HepG2 (cell line): ENCODE data around the gene FIZ1. TPM values are rescaled to one million over a fixed set of nuclear protein-coding genes. Genes with fewer than 3 reads are reported as not detected.

Experiments used
- ATAC-seq: fragments of 200-7000 bp; cut with Tn5 transposase; 3 replicates; pipeline ENCODE4 v1.9.1; 2020; ENCODE audit warnings: mild to moderate bottlenecking, moderate library complexity
- BruUV-seq: library from RNA; stranded (reverse); fragments of 400-500 nt; replicated peaks from 2 replicates; lab custom pipeline; 2021; lab: Mats Ljungman, UMichigan
- CTCF ChIA-PET: fragments of 300-600 bp; formaldehyde crosslinking; extraction: SDS; loops from one replicate; lab custom pipeline; 2021; ENCODE audit warnings: low total read pairs, inconsistent platforms, low intra/inter-chr PET ratio; lab: Yijun Ruan, JAX
- POLR2A ChIA-PET: fragments of 350-600 bp; sonication (Branson Sonifier 250); formaldehyde crosslinking; loops from one replicate; lab custom pipeline; 2020; ENCODE audit warnings: antibody characterized with exemption, inconsistent platforms; lab: Yijun Ruan, JAX
- DNase-seq: peaks from one replicate; pipeline ENCODE4 v3.0.0-alpha.2; 2015; ENCODE audit warnings: low spot score
- FAIRE-seq: peaks from 3 replicates; lab custom pipeline; 2011; peaks lifted over from hg19 to GRCh38; lab: Jason Lieb, UNC
- H2AFZ ChIP-seq: one replicate; pipeline ENCODE4 v1.6.1; 2011; ENCODE audit warnings: low read length, inconsistent platforms
- H3K27ac ChIP-seq: fragments of 300-600 bp; 3 replicates; pipeline ENCODE4 v1.8.0; 2011; ENCODE audit warnings: mixed run types, mild to moderate bottlenecking, mixed read lengths, low read length, inconsistent platforms; ENCODE audit not compliant: insufficient read depth; ENCODE audit errors: extremely low read length
- H3K27me3 ChIP-seq, 2 experiments: fragments of 200-600 bp in 1 of 2; 2 replicates in 1 of 2; 3 replicates in 1 of 2; pipeline versions ENCODE4 v1.6.0 to v1.8.0; 2011; ENCODE audit warnings: low read length in 2 of 2, mild to moderate bottlenecking in 2 of 2, moderate library complexity in 2 of 2, inconsistent platforms in 1 of 2; ENCODE audit not compliant: insufficient read depth in 2 of 2, control insufficient read depth in 1 of 2
- H3K36me3 ChIP-seq, 2 experiments: fragments of 200-600 bp in 1 of 2; replicated peaks in 1 of 2; 2 replicates in 1 of 2; 3 replicates in 1 of 2; pipeline versions ENCODE4 v1.5.1 to v1.8.0; 2011; ENCODE audit warnings: low read length in 2 of 2, inconsistent platforms in 1 of 2; ENCODE audit not compliant: insufficient read depth in 2 of 2, control insufficient read depth in 1 of 2
- H3K4me1 ChIP-seq: 2 replicates; pipeline ENCODE4 v1.5.1; 2012; ENCODE audit warnings: low read length, inconsistent platforms; ENCODE audit not compliant: insufficient read depth
- H3K4me2 ChIP-seq: 2 replicates; pipeline ENCODE4 v1.6.0; 2011; ENCODE audit warnings: low read depth, low read length, inconsistent platforms
- H3K4me3 ChIP-seq, 3 experiments: fragments of 200-600 bp in 1 of 3; sonication (generic), shearing (Covaris generic) in 1 of 3; replicated peaks in 1 of 3; 2 replicates each; pipeline ENCODE4 v1.5.1; 2011 to 2016; ENCODE audit warnings: low read length in 3 of 3, inconsistent platforms in 2 of 3, low read depth in 2 of 3, mild to moderate bottlenecking in 2 of 3, control low read depth in 1 of 3, mixed read lengths in 1 of 3; ENCODE audit not compliant: insufficient read depth in 1 of 3
- H3K79me2 ChIP-seq: one replicate; pipeline ENCODE4 v1.6.1; 2011; ENCODE audit warnings: low read length, inconsistent platforms; ENCODE audit not compliant: insufficient read depth
- H3K9ac ChIP-seq: 2 replicates; pipeline ENCODE4 v1.6.0; 2011; ENCODE audit warnings: mild to moderate bottlenecking, low read depth, low read length, inconsistent platforms; ENCODE audit not compliant: insufficient read depth
- H3K9me3 ChIP-seq: 2 replicates; pipeline ENCODE4 v1.5.1; 2012; ENCODE audit warnings: mild to moderate bottlenecking, low read length
- H4K20me1 ChIP-seq: 2 replicates; pipeline ENCODE4 v1.6.0; 2011; ENCODE audit warnings: inconsistent platforms, mild to moderate bottlenecking, low read length, moderate library complexity; ENCODE audit not compliant: insufficient read depth
- ASH2L ChIP-seq: fragments of 300-600, 200-600 bp; sonication (generic); IDR thresholded peaks from 2 replicates; pipeline ENCODE4 v1.7.0; 2017; ENCODE audit warnings: low read depth, mild to moderate bottlenecking, moderate library complexity, mixed read lengths, low read length; ENCODE audit not compliant: insufficient read length
- ELF3 ChIP-seq: IDR thresholded peaks from 2 replicates; pipeline ENCODE4 v1.6.1; 2016; ENCODE audit warnings: missing genetic modification reagents, missing compliant biosample characterization
- MAX ChIP-seq: IDR thresholded peaks from 2 replicates; pipeline ENCODE4 v1.6.1; 2012; ENCODE audit warnings: inconsistent platforms
- SOX6 ChIP-seq, 2 experiments: fragments of 450-650 bp in 1 of 2; sonication (generic) in 1 of 2; formaldehyde crosslinking in 1 of 2; IDR thresholded peaks; 2 replicates each; pipeline versions ENCODE4 v1.4.0 to v1.6.1; 2017 to 2020; ENCODE audit warnings: antibody characterized with exemption in 1 of 2, mild to moderate bottlenecking in 1 of 2, missing genetic modification reagents in 1 of 2
- TFE3 ChIP-seq: IDR thresholded peaks from 2 replicates; pipeline ENCODE4 v1.6.1; 2016
- THAP8 ChIP-seq: sonication (generic); formaldehyde crosslinking; IDR thresholded peaks from 2 replicates; pipeline ENCODE4 v1.5.1; 2020; ENCODE audit warnings: missing genetic modification reagents, mild to moderate bottlenecking, borderline replicate concordance
- TRAFD1 ChIP-seq: sonication (generic); formaldehyde crosslinking; IDR thresholded peaks from 2 replicates; pipeline ENCODE4 v1.5.1; 2020; ENCODE audit warnings: missing genetic modification reagents, mild to moderate bottlenecking, borderline replicate concordance
- ZBTB25 ChIP-seq: IDR thresholded peaks from 2 replicates; pipeline ENCODE4 v1.6.1; 2018; ENCODE audit warnings: missing genetic modification reagents
- ZMAT5 ChIP-seq: sonication (generic); formaldehyde crosslinking; IDR thresholded peaks from 2 replicates; pipeline ENCODE4 v1.5.0; 2020; ENCODE audit warnings: mild to moderate bottlenecking, low read depth, missing genetic modification reagents, borderline replicate concordance
- ZNF24 ChIP-seq: fragments of 450-650 bp; IDR thresholded peaks from 2 replicates; pipeline ENCODE4 v1.6.1; 2017; ENCODE audit warnings: antibody characterized with exemption, mild to moderate bottlenecking
- ZNF460 ChIP-seq: sonication (generic); formaldehyde crosslinking; IDR thresholded peaks from 2 replicates; pipeline ENCODE4 v1.5.1; 2020; ENCODE audit warnings: missing genetic modification reagents, mild to moderate bottlenecking, borderline replicate concordance
- ZNF570 ChIP-seq: sonication (generic); formaldehyde crosslinking; IDR thresholded peaks from 2 replicates; pipeline ENCODE4 v1.4.0; 2020; ENCODE audit warnings: mild to moderate bottlenecking, missing genetic modification reagents, borderline replicate concordance
- ZNF629 ChIP-seq: sonication (generic); formaldehyde crosslinking; conservative IDR thresholded peaks from 2 replicates; pipeline ENCODE4 v1.5.0; 2020; ENCODE audit warnings: missing genetic modification reagents
- ZNF639 ChIP-seq: conservative IDR thresholded peaks from 2 replicates; pipeline ENCODE4 v1.6.1; 2018; ENCODE audit warnings: missing genetic modification reagents
- WGBS: methylation state at CpG from one replicate; pipeline ENCODE4 v1.1.6; 2017; ENCODE audit warnings: low lambda C conversion rate; 5-methylcytosine and 5-hydroxymethylcytosine counted together
- in situ Hi-C: cut with HindIII; loops from 2 replicates; pipeline ENCODE4 v1.10.0; 2017; ENCODE audit warnings: low pct_unique_long_range_greater_than_20kb; ENCODE audit not compliant: extremely low pct_ligation_motif_present
- intact Hi-C: fragments of 100-400 bp; cut with micrococcal nuclease; formaldehyde crosslinking; loops from one replicate; pipeline ENCODE4 v1.10.0; 2022; ENCODE audit not compliant: unreplicated experiment
- polyA plus RNA-seq, 8 experiments: library from polyadenylated mRNA; depleted of rRNA in 3 of 8; stranded (reverse) in 7 of 8; unstranded in 1 of 8; fragments of >200 nt; fragmentation: Illumina TruSeq in 4 of 8; extraction: Trizol in 4 of 8; gene quantifications; 2 replicates each; pipeline versions ENCODE4 v1.2.1 to v1.2.3, GENCODE V29; 2011 to 2016; ENCODE audit warnings: low read depth in 4 of 8, missing spikeins in 1 of 8, mixed read lengths in 1 of 8; ENCODE audit not compliant: insufficient read depth in 1 of 8
- total RNA-seq, 5 experiments: library from RNA; depleted of rRNA; stranded (reverse); fragments of >200 nt; fragmentation: Illumina TruSeq; extraction: Trizol; gene quantifications; 2 replicates each; pipeline ENCODE4 v1.2.3, GENCODE V29; 2016; ENCODE audit warnings: low read depth in 1 of 5

Gene FIZ1
- total and polyA plus RNA-seq, 2 of the 13 experiments (the other 11 are each of a cell fraction or from before 2014, with no cell fraction given) = 3.6 to 5.9 TPM

GRCh38 chr19:55598719-55599467, 424 bp downstream of the FIZ1 start (continued):
- TF ChIP-seq ZBTB25 (CRISPR knock-in tag) (no peak; the same call in 1 of the 2 replicates), TRAFD1 (no peak), ASH2L (peak; percentile 80), ZNF460 (no peak), TFE3 (peak; percentile 24; the same call in 1 of the 2 replicates), ZNF629 (CRISPR knock-in tag) (no peak), ELF3 (CRISPR knock-in tag) (no peak)
- TF ChIP-seq, all 625 proteins: peak for 117

- peaks cover 23% of the 10 kb centered on the region for H3K4me1 ChIP-seq
- WGBS = 98% methylated on average over 9 of the region's 9 CpGs
- ChIA-PET CTCF (no interaction called here), POLR2A (interaction anchor here (1.1 to 4.9 kb wide), 3 partner anchors 13 to 78 kb away, joined by 3 to 66 read pairs (median 45); partner anchors contain the start of gene ZNF579)
- peaks cover 10 to 32% of the 10 kb centered on the region in 2 experiments; a peak in 4 of 5 replicates for H3K36me3 ChIP-seq
- no peak for FAIRE-seq
- BruUV-seq = no TSS peak
- H2AFZ ChIP-seq = no peak overlapping the region
- H4K20me1 ChIP-seq = 0 out of 2 replicates have a peak, but pooled peaks cover 6% of the 10 kb centered on the region
- H3K9me3 ChIP-seq = no peaks in the 10 kb centered on the region
- peaks cover 2% of the 10 kb centered on the region for H3K79me2 ChIP-seq
- no peak for DNase-seq
- no peaks in the 10 kb centered on the region; a peak in 1 of 5 replicates for H3K27me3 ChIP-seq
- no peak overlapping the region for H3K27ac ChIP-seq
- in situ Hi-C loops = no loop called here
- no peak overlapping the region for H3K4me2 ChIP-seq
- H3K4me3 ChIP-seq = no peak overlapping the region
- ATAC-seq = no peak
- H3K9ac ChIP-seq = no peak overlapping the region
- intact Hi-C loops = loop anchor here (2.0 kb wide), 1 partner anchor 17 kb away; the partner anchor contains the start of gene ZNF579
- TF ChIP-seq ZMAT5 (no peak), ZNF24 (no peak), ZNF570 (no peak), SOX6 (IDR thresholded peaks at IDR 0.05) (no peak), SOX6 (CRISPR knock-in tag; IDR thresholded peaks at IDR 0.05) (no peak), MAX (no peak), ZNF639 (CRISPR knock-in tag) (no peak), THAP8 (CRISPR knock-in tag) (no peak)
Measured at GRCh38 chr19:55598034-55598433, 1.3 kb downstream of the FIZ1 start.
